Measurements from ENCODE around the gene SLC2A10.

DNA sequence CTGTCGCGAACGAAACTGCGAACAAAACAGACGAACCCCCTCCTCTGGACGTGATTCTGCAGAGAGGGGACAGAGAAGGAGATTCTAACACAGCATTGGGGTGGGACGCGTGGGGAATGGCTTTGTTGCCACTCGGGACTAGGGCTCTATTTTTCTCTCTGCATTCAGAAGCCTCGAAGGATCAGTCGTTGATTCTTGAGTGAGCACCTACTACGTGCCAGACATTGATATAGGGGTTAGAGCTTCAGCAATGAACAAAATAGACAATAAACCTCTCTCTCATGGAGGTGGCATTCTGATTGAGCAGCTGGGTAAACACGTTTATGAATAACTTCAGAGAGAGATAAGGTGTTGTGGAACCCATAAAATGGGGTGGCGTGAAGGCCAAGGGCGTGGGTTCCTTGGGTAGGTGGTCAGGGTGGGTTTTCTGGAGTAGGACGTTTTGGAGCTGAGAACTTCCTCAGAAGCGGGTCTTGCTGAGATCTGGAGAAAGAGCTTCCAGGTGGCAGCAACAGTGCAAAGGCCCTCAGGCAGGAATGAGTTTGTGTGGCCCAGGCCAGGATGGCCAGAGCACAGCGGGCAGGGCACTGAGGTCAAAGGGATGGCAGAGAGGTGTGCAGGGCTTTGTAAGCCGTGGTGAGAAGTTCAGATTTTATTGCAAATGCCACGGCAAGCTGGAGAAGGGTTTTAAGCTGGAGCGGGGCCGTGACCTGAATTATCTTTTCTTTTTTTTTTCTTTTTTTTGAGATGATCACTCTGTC is 884 bp downstream of the SLC2A10 start:
- TF ChIP-seq, protein P1, sequence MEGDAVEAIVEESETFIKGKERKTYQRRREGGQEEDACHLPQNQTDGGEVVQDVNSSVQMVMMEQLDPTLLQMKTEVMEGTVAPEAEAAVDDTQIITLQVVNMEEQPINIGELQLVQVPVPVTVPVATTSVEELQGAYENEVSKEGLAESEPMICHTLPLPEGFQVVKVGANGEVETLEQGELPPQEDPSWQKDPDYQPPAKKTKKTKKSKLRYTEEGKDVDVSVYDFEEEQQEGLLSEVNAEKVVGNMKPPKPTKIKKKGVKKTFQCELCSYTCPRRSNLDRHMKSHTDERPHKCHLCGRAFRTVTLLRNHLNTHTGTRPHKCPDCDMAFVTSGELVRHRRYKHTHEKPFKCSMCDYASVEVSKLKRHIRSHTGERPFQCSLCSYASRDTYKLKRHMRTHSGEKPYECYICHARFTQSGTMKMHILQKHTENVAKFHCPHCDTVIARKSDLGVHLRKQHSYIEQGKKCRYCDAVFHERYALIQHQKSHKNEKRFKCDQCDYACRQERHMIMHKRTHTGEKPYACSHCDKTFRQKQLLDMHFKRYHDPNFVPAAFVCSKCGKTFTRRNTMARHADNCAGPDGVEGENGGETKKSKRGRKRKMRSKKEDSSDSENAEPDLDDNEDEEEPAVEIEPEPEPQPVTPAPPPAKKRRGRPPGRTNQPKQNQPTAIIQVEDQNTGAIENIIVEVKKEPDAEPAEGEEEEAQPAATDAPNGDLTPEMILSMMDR (IDR thresholded peaks at IDR 0.05), result no peak
- TF ChIP-seq POLR2AphosphoS5 (IDR thresholded peaks at IDR 0.05) (no peak), POLR2A (IDR thresholded peaks at IDR 0.05) (no peak), EP300 (IDR thresholded peaks at IDR 0.05; ENCODE audit: low read depth) (no peak)
